ENCODE results near the gene STRA6.

Gene STRA6

DNA sequence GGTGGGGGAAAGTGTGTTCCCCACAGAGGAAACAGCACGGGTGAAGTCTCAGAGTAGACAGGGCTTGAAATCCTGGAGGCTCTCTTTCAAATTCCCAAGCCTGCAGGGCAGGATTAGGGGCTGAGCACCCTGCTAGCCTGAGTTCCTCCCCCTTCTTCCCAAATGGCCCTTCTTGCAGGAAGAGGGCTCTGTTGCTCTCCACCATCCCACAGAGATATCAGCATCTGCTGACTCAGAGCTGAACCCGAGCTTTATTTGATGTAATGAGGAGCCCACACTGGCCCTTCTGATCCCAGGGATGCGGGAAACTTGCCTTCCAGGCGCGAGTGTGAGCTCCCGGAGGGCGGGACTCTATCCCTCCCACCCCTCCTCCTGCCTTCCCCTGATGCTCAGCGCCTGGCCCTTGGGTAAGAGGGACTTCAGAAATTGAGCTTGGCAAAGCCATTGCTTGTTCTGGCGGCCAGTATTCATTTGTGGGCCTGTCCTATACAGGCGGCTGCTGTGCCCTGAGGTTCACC lies 1.4 kb upstream of the STRA6 start:
- Histone ChIP-seq H3K4me2 (ENCODE audit: insufficient read depth, low read length) (no peak overlapping the region), H3K27ac (ENCODE audit: low read length) (no peak overlapping the region), H3K4me1 (ENCODE audit: insufficient read depth, low read length) (0 out of 2 replicates have a peak, but pooled peaks cover under 1% of the 10 kb centered on the region), H3K4me3 (ENCODE audit: low read depth in 1 of 2, low read length in 2 of 2) (no peak overlapping the region), H3K9ac (ENCODE audit: low read depth, low read length) (no peak overlapping the region), H3K36me3 (ENCODE audit: insufficient read depth, low read length) (no peaks in the 10 kb centered on the region), H3K79me2 (ENCODE audit: insufficient read depth, low read length) (no peaks in the 10 kb centered on the region), H3K27me3 (ENCODE audit: insufficient read depth, low read length, poor library complexity) (peaks cover 17% of the 10 kb centered on the region), H4K20me1 (ENCODE audit: insufficient read depth, low read length) (no peaks in the 10 kb centered on the region), H3K9me3 (ENCODE audit: insufficient read depth, low read length, severe bottlenecking) (no peaks in the 10 kb centered on the region), H2AFZ (ENCODE audit: low read depth, low read length) (no peak overlapping the region)
- no peak for TF ChIP-seq EZH2 (IDR thresholded peaks at IDR 0.05; ENCODE audit: borderline replicate concordance, low read depth, low read length, severe bottlenecking)
- TF ChIP-seq, protein P1, sequence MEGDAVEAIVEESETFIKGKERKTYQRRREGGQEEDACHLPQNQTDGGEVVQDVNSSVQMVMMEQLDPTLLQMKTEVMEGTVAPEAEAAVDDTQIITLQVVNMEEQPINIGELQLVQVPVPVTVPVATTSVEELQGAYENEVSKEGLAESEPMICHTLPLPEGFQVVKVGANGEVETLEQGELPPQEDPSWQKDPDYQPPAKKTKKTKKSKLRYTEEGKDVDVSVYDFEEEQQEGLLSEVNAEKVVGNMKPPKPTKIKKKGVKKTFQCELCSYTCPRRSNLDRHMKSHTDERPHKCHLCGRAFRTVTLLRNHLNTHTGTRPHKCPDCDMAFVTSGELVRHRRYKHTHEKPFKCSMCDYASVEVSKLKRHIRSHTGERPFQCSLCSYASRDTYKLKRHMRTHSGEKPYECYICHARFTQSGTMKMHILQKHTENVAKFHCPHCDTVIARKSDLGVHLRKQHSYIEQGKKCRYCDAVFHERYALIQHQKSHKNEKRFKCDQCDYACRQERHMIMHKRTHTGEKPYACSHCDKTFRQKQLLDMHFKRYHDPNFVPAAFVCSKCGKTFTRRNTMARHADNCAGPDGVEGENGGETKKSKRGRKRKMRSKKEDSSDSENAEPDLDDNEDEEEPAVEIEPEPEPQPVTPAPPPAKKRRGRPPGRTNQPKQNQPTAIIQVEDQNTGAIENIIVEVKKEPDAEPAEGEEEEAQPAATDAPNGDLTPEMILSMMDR (IDR thresholded peaks at IDR 0.05; ENCODE audit: borderline replicate concordance, extremely low read depth, low read length, poor library complexity, severe bottlenecking): no peak
- ATAC-seq (ENCODE audit: insufficient read depth, low read depth): no peak
- DNase-seq: no peak

GRCh38 chr15:74201710-74202420 lies 722 bp downstream of the STRA6 start:
- DNase-seq (no peak), ATAC-seq (ENCODE audit: insufficient read depth, low read depth) (no peak)
- Histone ChIP-seq H4K20me1 (ENCODE audit: insufficient read depth, low read length) (no peaks in the 10 kb centered on the region), H3K4me3 (ENCODE audit: low read depth in 1 of 2, low read length in 2 of 2) (no peak overlapping the region), H2AFZ (ENCODE audit: low read depth, low read length) (no peak overlapping the region), H3K27me3 (ENCODE audit: insufficient read depth, low read length, poor library complexity) (peaks cover 3% of the 10 kb centered on the region), H3K36me3 (ENCODE audit: insufficient read depth, low read length) (no peaks in the 10 kb centered on the region), H3K79me2 (ENCODE audit: insufficient read depth, low read length) (no peaks in the 10 kb centered on the region), H3K27ac (ENCODE audit: low read length) (no peak overlapping the region), H3K9ac (ENCODE audit: low read depth, low read length) (no peak overlapping the region), H3K4me2 (ENCODE audit: insufficient read depth, low read length) (no peak overlapping the region), H3K4me1 (ENCODE audit: insufficient read depth, low read length) (no peaks in the 10 kb centered on the region), H3K9me3 (ENCODE audit: insufficient read depth, low read length, severe bottlenecking) (no peaks in the 10 kb centered on the region)
- TF ChIP-seq, protein P1 (IDR thresholded peaks at IDR 0.05; ENCODE audit: borderline replicate concordance, extremely low read depth, low read length, poor library complexity, severe bottlenecking): no peak
- TF ChIP-seq EZH2 (IDR thresholded peaks at IDR 0.05; ENCODE audit: borderline replicate concordance, low read depth, low read length, severe bottlenecking): no peak

DNA sequence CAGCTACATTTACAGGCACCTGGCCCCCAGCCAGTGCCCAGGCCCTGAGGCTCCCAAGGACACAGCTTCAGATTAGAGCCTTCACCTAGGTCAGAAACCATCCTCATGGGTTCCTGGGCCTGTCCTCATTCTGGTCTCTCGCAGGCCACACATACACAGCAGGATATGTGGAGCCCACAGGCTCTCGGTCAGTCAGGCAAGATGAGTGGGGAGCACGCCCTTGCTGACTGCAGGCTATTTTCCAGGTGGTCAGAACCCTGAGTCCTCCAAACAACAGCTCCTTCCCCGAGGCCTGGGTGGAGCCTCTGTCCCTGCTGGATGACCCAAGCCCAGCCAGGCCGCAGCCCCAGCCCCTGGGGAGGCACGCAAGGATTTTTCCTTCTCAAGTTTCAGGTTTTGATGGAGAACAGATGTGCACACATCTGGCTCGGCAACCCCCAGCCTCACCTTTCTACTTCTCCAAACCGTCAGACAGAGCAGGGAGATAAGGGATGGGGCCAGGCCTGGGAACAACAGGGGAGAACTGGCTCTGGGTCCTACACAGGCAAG lies 1.6 kb downstream of the STRA6 start:
- H3K4me1 ChIP-seq (ENCODE audit: insufficient read depth, low read length): no peaks in the 10 kb centered on the region
- no peaks in the 10 kb centered on the region for H3K36me3 ChIP-seq (ENCODE audit: insufficient read depth, low read length)
- no peaks in the 10 kb centered on the region for H4K20me1 ChIP-seq (ENCODE audit: insufficient read depth, low read length)
- no peak for DNase-seq
- no peaks in the 10 kb centered on the region for H3K9me3 ChIP-seq (ENCODE audit: insufficient read depth, low read length, severe bottlenecking)
- no peak for TF ChIP-seq EZH2 (IDR thresholded peaks at IDR 0.05; ENCODE audit: borderline replicate concordance, low read depth, low read length, severe bottlenecking)
- TF ChIP-seq, protein P1 (IDR thresholded peaks at IDR 0.05; ENCODE audit: borderline replicate concordance, extremely low read depth, low read length, poor library complexity, severe bottlenecking): no peak
- no peak overlapping the region for H3K27ac ChIP-seq (ENCODE audit: low read length)
- H2AFZ ChIP-seq (ENCODE audit: low read depth, low read length): no peak overlapping the region
- no peak for ATAC-seq (ENCODE audit: insufficient read depth, low read depth)
- no peak overlapping the region for H3K9ac ChIP-seq (ENCODE audit: low read depth, low read length)
- no peak overlapping the region for H3K4me3 ChIP-seq (ENCODE audit: low read depth in 1 of 2, low read length in 2 of 2)
- no peak overlapping the region for H3K4me2 ChIP-seq (ENCODE audit: insufficient read depth, low read length)
- H3K79me2 ChIP-seq (ENCODE audit: insufficient read depth, low read length): no peaks in the 10 kb centered on the region
- peaks cover 3% of the 10 kb centered on the region for H3K27me3 ChIP-seq (ENCODE audit: insufficient read depth, low read length, poor library complexity)

Measured in DND-41 (cell line).